ENCODE measurements around the gene FBXW7.

DNA sequence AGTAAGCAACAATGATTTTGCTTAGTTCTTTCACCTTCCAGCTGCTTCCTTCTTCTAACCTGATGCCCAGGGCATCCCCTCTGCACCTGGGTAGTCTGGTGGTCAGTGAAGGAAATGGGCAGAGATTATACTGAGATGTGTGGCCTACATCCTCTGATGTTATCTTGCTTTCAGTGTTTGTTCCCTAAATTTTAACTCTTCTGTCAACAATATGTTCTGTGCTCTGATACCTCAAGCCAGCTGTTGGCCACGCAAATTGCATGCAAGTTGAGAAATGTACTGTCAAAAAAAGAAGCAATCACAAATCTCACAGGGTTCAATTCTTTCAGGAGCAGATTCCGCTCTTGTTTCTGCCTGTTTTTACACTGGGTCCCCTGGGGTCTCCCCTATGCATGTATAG lies 73.8 kb downstream of the FBXW7 start:
- TF ChIP-seq, protein P1, sequence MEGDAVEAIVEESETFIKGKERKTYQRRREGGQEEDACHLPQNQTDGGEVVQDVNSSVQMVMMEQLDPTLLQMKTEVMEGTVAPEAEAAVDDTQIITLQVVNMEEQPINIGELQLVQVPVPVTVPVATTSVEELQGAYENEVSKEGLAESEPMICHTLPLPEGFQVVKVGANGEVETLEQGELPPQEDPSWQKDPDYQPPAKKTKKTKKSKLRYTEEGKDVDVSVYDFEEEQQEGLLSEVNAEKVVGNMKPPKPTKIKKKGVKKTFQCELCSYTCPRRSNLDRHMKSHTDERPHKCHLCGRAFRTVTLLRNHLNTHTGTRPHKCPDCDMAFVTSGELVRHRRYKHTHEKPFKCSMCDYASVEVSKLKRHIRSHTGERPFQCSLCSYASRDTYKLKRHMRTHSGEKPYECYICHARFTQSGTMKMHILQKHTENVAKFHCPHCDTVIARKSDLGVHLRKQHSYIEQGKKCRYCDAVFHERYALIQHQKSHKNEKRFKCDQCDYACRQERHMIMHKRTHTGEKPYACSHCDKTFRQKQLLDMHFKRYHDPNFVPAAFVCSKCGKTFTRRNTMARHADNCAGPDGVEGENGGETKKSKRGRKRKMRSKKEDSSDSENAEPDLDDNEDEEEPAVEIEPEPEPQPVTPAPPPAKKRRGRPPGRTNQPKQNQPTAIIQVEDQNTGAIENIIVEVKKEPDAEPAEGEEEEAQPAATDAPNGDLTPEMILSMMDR (conservative IDR thresholded peaks at IDR 0.05; ENCODE audit: low read length), result no peak
- TF ChIP-seq EZH2phosphoT487 (IDR thresholded peaks at IDR 0.05; ENCODE audit: borderline replicate concordance), result no peak

Data from Loucy (cell line).